Calu3 (cell line): Measurements from ENCODE around the gene CAPG. TPM values are rescaled to one million over a fixed set of nuclear protein-coding genes. Genes with fewer than 3 reads are reported as not detected.

Source experiments
- BruUV-seq: library from RNA; stranded (reverse); fragments of 400-500 nt; replicated peaks from 2 replicates; lab custom pipeline; 2021; lab: Mats Ljungman, UMichigan
- CTCF ChIA-PET: fragments of 300-600 bp; sonication (Branson Sonifier 250); formaldehyde crosslinking; loops from one replicate; lab custom pipeline; 2022; ENCODE audit warnings: antibody characterized with exemption; lab: Charles Lee
- DNase-seq: peaks from one replicate; pipeline ENCODE4 v3.0.0; 2022
- H3K27ac Mint-ChIP-seq: one replicate; pipeline ENCODE4 v1.8.0; 2022; ENCODE audit warnings: mixed read lengths; ENCODE audit not compliant: unreplicated experiment
- H3K27me3 Mint-ChIP-seq: one replicate; pipeline ENCODE4 v1.8.0; 2022; ENCODE audit warnings: mixed read lengths; ENCODE audit not compliant: unreplicated experiment
- H3K36me3 Mint-ChIP-seq: one replicate; pipeline ENCODE4 v1.8.0; 2022; ENCODE audit warnings: mild to moderate bottlenecking, moderate library complexity, mixed read lengths; ENCODE audit not compliant: insufficient read depth, unreplicated experiment
- H3K4me1 Mint-ChIP-seq: one replicate; pipeline ENCODE4 v1.8.0; 2022; ENCODE audit warnings: mild to moderate bottlenecking, low read depth, mixed read lengths; ENCODE audit not compliant: unreplicated experiment
- H3K4me3 Mint-ChIP-seq: one replicate; pipeline ENCODE4 v1.8.0; 2022; ENCODE audit warnings: mild to moderate bottlenecking, low read depth, moderate library complexity, mixed read lengths; ENCODE audit not compliant: unreplicated experiment
- H3K9me3 Mint-ChIP-seq: one replicate; pipeline ENCODE4 v1.8.0; 2022; ENCODE audit warnings: low read depth, mixed read lengths; ENCODE audit not compliant: unreplicated experiment
- CTCF ChIP-seq: fragments of 200-600 bp; IDR thresholded peaks from one replicate; pipeline ENCODE4 v1.8.0; 2022; ENCODE audit warnings: antibody characterized with exemption; ENCODE audit not compliant: unreplicated experiment
- intact Hi-C: fragments of 100-400 bp; cut with micrococcal nuclease; formaldehyde crosslinking; loops from one replicate; pipeline ENCODE4 v1.10.0; 2022; ENCODE audit not compliant: unreplicated experiment
- total RNA-seq: library from RNA; stranded (reverse); gene quantifications from 2 replicates; pipeline ENCODE4 v1.2.3, GENCODE V29; 2022

The CAPG gene
- total RNA-seq, 1 experiment from 2014 or later: 238 TPM

DNA sequence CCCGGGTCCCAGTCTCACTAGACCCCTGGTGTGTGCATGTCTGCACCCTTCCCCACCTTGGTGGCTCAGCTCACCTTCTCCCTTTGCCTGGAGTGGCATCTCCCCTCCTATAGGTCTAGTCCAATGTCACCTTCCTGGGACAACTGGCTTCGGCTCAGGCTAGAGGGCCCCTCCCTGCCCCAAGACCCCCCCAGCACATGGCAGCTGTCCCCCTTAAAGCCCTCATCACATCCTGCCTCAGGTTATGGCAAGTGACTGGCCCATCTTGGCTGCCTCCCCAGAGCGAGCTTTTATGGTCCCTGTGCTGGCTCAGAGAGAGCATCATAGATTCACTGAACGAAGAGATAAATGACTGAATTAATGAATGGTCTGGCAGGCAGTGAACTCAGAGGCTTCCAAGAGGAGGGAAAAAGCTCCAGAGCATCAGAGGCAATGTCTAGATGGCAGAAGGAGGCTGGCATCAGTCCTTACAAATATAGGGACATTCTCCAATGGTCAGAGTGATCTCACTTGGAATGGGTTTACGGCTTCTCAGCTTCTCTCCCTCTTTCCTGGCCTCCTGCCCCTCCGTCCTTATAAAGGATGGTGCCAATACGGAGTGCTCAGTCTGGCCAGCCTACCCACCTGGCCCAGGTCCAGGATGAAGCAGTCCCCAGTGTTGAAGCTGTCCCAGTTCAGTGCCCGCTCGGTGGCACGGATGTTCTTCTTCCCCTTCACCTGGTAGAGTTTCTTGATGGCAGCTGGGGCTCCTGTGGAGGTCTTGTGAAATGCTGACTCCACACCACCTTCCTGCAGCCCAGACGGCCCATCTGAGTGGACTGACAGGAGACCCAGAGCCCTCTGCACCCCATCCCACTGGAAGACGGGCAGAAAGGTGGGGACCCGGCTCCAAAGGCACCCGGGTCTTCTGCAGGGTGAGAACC lies 9.4 kb downstream of the CAPG start:
- H3K36me3 Mint-ChIP-seq: peaks cover 49% of the 10 kb centered on the region
- DNase-seq: no peak
- CTCF ChIA-PET: no interaction called here
- no TSS peak for BruUV-seq
- peaks cover 24% of the 10 kb centered on the region for H3K4me1 Mint-ChIP-seq
- intact Hi-C loops: no loop called here
- no peak overlapping the region for H3K27ac Mint-ChIP-seq
- H3K4me3 Mint-ChIP-seq: no peak overlapping the region
- H3K27me3 Mint-ChIP-seq: no peaks in the 10 kb centered on the region
- no peak for TF ChIP-seq CTCF
- peaks cover 3% of the 10 kb centered on the region for H3K9me3 Mint-ChIP-seq

GRCh38 chr2:85400023-85400422 lies 10.1 kb downstream of the CAPG start:
- Mint-ChIP-seq H3K9me3 (peaks cover 3% of the 10 kb centered on the region), H3K27me3 (no peaks in the 10 kb centered on the region), H3K4me3 (no peak overlapping the region), H3K36me3 (peaks cover 48% of the 10 kb centered on the region), H3K27ac (no peak overlapping the region), H3K4me1 (peaks cover 24% of the 10 kb centered on the region)
- no peak for TF ChIP-seq CTCF
- DNase-seq: no peak
- no TSS peak for BruUV-seq
- intact Hi-C loops: no loop called here
- CTCF ChIA-PET: no interaction called here

- Mint-ChIP-seq H3K9me3 (peaks cover 3% of the 10 kb centered on the region), H3K4me3 (no peak overlapping the region), H3K4me1 (peaks cover 24% of the 10 kb centered on the region), H3K36me3 (peaks cover 44% of the 10 kb centered on the region), H3K27me3 (no peaks in the 10 kb centered on the region), H3K27ac (no peak overlapping the region)
- no TSS peak for BruUV-seq
- DNase-seq: no peak
- intact Hi-C loops: no loop called here
- TF ChIP-seq CTCF: no peak
- CTCF ChIA-PET: no interaction called here
These were observed 11.0 kb downstream of the CAPG start for GRCh38 chr2:85399183-85399455.

- H3K4me1 Mint-ChIP-seq: peaks cover 24% of the 10 kb centered on the region
- CTCF ChIA-PET: interaction anchor here (0.6 kb wide), 1 partner anchor 338 kb away, joined by 4 read pairs; no protein-coding TSS in a partner anchor
These were observed 11.6 kb downstream of the CAPG start for GRCh38 chr2:85398426-85399182.

More at GRCh38 chr2:85398426-85399182, 11.6 kb downstream of the CAPG start:
- peaks cover 44% of the 10 kb centered on the region for H3K36me3 Mint-ChIP-seq
- no peak for TF ChIP-seq CTCF
- no peaks in the 10 kb centered on the region for H3K9me3 Mint-ChIP-seq
- BruUV-seq: no TSS peak
- no peak for DNase-seq
- H3K27ac Mint-ChIP-seq: no peak overlapping the region
- no peak overlapping the region for H3K4me3 Mint-ChIP-seq
- intact Hi-C loops: no loop called here
- no peaks in the 10 kb centered on the region for H3K27me3 Mint-ChIP-seq
